Common myeloid progenitor, CD34-positive (primary cell): ENCODE data around the gene PDIA6.

Experiments
- CTCF ChIA-PET: fragments of 350-600 bp; sonication (Branson Sonifier 250); formaldehyde crosslinking; loops from one replicate; lab custom pipeline; 2021; ENCODE audit warnings: antibody characterized with exemption; lab: Charles Lee
- POLR2A ChIA-PET: fragments of 350-600 bp; sonication (Branson Sonifier 250); formaldehyde crosslinking; loops from one replicate; lab custom pipeline; 2021; ENCODE audit warnings: antibody characterized with exemption; lab: Charles Lee
- DNase-seq, 3 donors: peaks; one replicate each; pipeline versions ENCODE4 v3.0.0 to v3.0.0-alpha.2; 2013
- H3K27ac ChIP-seq, 2 experiments: 1 replicate in 1 of 2; 2 replicates in 1 of 2; pipeline ENCODE4 v1.7.0; 2013; ENCODE audit warnings: inconsistent platforms in 2 of 2, low read length in 2 of 2, mild to moderate bottlenecking in 2 of 2, low read depth in 1 of 2, moderate library complexity in 1 of 2; ENCODE audit not compliant: severe bottlenecking in 2 of 2, insufficient read depth in 1 of 2, poor library complexity in 1 of 2
- H3K27me3 ChIP-seq, 5 experiments: replicated peaks in 2 of 5; 1 replicate in 3 of 5; 2 replicates in 2 of 5; pipeline versions ENCODE4 v1.6.1 to v1.7.0; 2013; ENCODE audit warnings: low read length in 4 of 5, mild to moderate bottlenecking in 2 of 5, moderate library complexity in 2 of 5, inconsistent platforms in 1 of 5; ENCODE audit not compliant: insufficient read depth in 5 of 5, control insufficient read depth in 4 of 5
- H3K36me3 ChIP-seq, 4 experiments: 1 replicate in 2 of 4; 2 replicates in 2 of 4; pipeline versions ENCODE4 v1.6.1 to v1.7.0; 2013; ENCODE audit warnings: low read length in 3 of 4, control low read depth in 1 of 4, mild to moderate bottlenecking in 1 of 4; ENCODE audit not compliant: control insufficient read depth in 4 of 4, insufficient read depth in 4 of 4
- H3K4me1 ChIP-seq, 4 experiments: 1 replicate in 3 of 4; 2 replicates in 1 of 4; pipeline versions ENCODE4 v1.6.1 to v1.7.1; 2013; ENCODE audit warnings: low read length in 3 of 4, mild to moderate bottlenecking in 3 of 4, control low read depth in 1 of 4, inconsistent platforms in 1 of 4, moderate library complexity in 1 of 4; ENCODE audit not compliant: control insufficient read depth in 4 of 4, insufficient read depth in 4 of 4; ENCODE audit errors: control extremely low read depth in 1 of 4
- H3K4me3 ChIP-seq, 7 experiments: 1 replicate in 4 of 7; 2 replicates in 3 of 7; pipeline versions ENCODE4 v1.5.1 to v1.7.0; 2013; ENCODE audit warnings: mild to moderate bottlenecking in 7 of 7, low read length in 6 of 7, moderate library complexity in 6 of 7, inconsistent platforms in 2 of 7, low read depth in 2 of 7, control low read depth in 1 of 7; ENCODE audit not compliant: insufficient read depth in 4 of 7, control insufficient read depth in 1 of 7; ENCODE audit errors: extremely low read depth in 1 of 7
- H3K9me3 ChIP-seq, 5 experiments: 1 replicate in 4 of 5; 2 replicates in 1 of 5; pipeline versions ENCODE4 v1.6.1 to v1.7.1; 2013; ENCODE audit warnings: low read length in 4 of 5, mild to moderate bottlenecking in 2 of 5, inconsistent platforms in 1 of 5, low read depth in 1 of 5, moderate library complexity in 1 of 5; ENCODE audit not compliant: control insufficient read depth in 4 of 5, insufficient read depth in 2 of 5; ENCODE audit errors: control extremely low read depth in 1 of 5
- WGBS: methylation state at CpG from one replicate; pipeline ENCODE4 v1.1.5; 2013; ENCODE audit not compliant: insufficient coverage; 5-methylcytosine and 5-hydroxymethylcytosine counted together

PDIA6 gene

DNA sequence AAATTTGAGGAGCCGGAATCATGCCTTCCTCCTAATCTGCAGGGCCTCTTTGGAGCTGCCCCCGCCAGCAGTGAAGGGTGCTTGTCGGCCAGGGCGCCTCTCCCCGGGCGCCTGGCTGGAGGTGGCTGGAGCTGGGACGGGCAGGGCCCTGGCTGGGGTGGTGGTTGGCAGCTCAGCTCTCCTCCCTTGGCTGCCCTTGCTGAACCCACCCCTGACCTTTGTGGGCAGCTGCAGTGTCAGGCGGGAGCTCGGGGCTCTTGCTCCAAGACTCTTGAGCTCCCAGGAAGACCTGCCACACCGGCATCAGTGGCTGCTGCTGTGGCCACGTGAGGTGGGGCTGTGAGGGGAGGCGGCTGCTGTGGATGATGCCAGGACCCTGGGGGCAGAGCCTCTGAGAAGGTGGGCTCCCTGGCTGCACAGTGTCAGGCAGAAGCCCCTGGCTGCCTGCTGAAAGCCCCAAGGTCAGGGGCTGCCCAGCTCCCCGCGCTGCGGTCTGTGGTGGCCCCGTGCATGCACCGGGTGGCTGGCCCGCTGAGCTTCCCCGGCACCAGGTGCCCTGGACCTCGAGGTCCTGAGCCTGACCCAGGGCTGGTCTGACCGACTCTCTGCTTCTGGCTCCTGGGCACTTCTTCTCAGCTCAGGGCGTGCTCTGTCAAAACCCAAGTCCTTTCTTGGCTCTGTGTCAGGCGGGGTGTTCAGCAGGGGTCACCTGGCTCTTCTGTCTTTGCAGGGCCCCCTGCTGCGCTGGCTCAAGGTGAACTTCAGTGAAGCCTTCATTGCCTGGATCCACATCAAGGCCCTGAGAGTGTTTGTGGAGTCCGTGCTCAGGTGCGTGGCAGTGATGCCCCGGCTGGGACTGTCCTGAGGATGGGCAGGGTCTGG, 34.5 kb downstream of the PDIA6 start:
- no peak for DNase-seq
- H3K36me3 ChIP-seq = peaks cover 7 to 41% (median 22%) of the 10 kb centered on the region in 4 experiments
- ChIA-PET CTCF (interaction anchor here (1.6 kb wide), 1 partner anchor 39 kb away, joined by 4 read pairs; no protein-coding TSS in a partner anchor), POLR2A (no interaction called here)
- no peaks in the 10 kb centered on the region for H3K27me3 ChIP-seq
- H3K9me3 ChIP-seq = no peaks in the 10 kb centered on the region
- no peak overlapping the region for H3K27ac ChIP-seq
- 98% methylated on average over 20 of the region's 27 CpGs for WGBS
- no peaks in the 10 kb centered on the region for H3K4me1 ChIP-seq
- no peak overlapping the region for H3K4me3 ChIP-seq

- H3K27ac ChIP-seq = no peak overlapping the region
- POLR2A ChIA-PET = no interaction called here
- 97% methylated on average over 25 of the region's 26 CpGs for WGBS
- H3K9me3 ChIP-seq = no peaks in the 10 kb centered on the region
- no peaks in the 10 kb centered on the region for H3K4me1 ChIP-seq
- H3K4me3 ChIP-seq = no peak overlapping the region
- peaks cover 7 to 37% (median 17%) of the 10 kb centered on the region in 4 experiments for H3K36me3 ChIP-seq
- CTCF ChIA-PET = interaction anchor here (1.1 to 1.8 kb wide), 3 partner anchors 10 to 40 kb away, joined by 3 to 4 read pairs (median 4); no protein-coding TSS in a partner anchor
- DNase-seq = no peak
- no peaks in the 10 kb centered on the region for H3K27me3 ChIP-seq
Measured at GRCh38 chr2:10777111-10777841, 35.3 kb downstream of the PDIA6 start.

DNA sequence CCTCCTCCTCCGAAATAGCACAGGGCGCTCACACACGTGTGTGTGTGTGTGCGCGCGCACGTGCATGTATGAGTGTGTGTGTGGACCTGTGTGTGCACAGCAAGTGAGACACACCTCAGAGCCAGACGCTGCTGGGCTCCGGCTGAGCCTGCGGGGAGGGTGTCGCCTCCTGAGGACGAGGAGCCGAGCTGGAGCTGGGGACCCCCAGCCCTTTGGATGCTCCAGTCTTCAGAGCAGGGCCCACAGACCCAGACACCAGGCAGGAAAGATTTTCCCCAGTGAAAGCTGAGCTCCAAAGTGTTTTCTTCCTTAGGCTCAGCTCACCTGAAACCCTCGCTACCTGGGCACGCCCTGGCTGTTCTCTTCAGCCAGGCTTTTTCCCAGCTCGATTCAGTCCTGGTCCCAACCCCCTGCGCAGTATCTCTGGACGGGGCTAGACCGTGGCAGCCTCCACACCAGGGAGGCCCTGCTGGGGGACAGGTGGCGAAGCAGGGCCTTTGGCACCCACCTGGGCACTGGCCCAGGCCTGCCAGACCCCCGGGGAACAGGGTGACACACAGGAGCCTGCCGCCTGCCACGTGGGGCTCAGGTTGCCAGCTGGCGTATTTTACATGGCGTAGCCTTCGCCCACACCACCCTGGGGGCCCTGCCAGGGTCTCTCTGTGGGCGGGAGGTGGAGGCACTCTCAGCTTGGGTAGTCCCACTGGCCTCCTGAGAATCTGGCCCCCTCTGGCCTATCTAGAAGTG, 36.2 kb downstream of the PDIA6 start:
- CTCF ChIA-PET = interaction anchor here (1.1 to 1.8 kb wide), 2 partner anchors 10 to 13 kb away, joined by 3 to 4 read pairs; no protein-coding TSS in a partner anchor
- Histone ChIP-seq H3K27me3 (no peaks in the 10 kb centered on the region), H3K36me3 (peaks cover 4 to 28% (median 13%) of the 10 kb centered on the region in 4 experiments), H3K4me3 (no peak overlapping the region), H3K4me1 (no peaks in the 10 kb centered on the region), H3K27ac (no peak overlapping the region), H3K9me3 (no peaks in the 10 kb centered on the region)
- no peak for DNase-seq
- WGBS = 91% methylated on average over 24 of the region's 27 CpGs
- POLR2A ChIA-PET = no interaction called here

- POLR2A ChIA-PET = no interaction called here
- Histone ChIP-seq H3K4me1 (no peaks in the 10 kb centered on the region), H3K9me3 (no peaks in the 10 kb centered on the region), H3K27ac (no peak overlapping the region), H3K36me3 (peaks cover 4 to 23% (median 9%) of the 10 kb centered on the region in 4 experiments), H3K27me3 (no peaks in the 10 kb centered on the region), H3K4me3 (no peak overlapping the region)
- no peak for DNase-seq
- 88% methylated on average over 9 of the region's 13 CpGs for WGBS
- CTCF ChIA-PET = interaction anchor here (1.8 kb wide), 1 partner anchor 11 kb away, joined by 4 read pairs; no protein-coding TSS in a partner anchor
Measured at GRCh38 chr2:10775831-10776230, 36.8 kb downstream of the PDIA6 start.

GRCh38 chr2:10775021-10775780, 37.4 kb downstream of the PDIA6 start:
- WGBS = 90% methylated on average over 20 of the region's 23 CpGs
- DNase-seq = no peak
- POLR2A ChIA-PET = no interaction called here
- CTCF ChIA-PET = interaction anchor here (1.8 kb wide), 1 partner anchor 12 kb away, joined by 4 read pairs; no protein-coding TSS in a partner anchor
- Histone ChIP-seq H3K27ac (no peak overlapping the region), H3K4me3 (no peak overlapping the region), H3K36me3 (peaks cover under 1 to 18% (median 7%) of the 10 kb centered on the region in 4 experiments), H3K4me1 (no peaks in the 10 kb centered on the region), H3K27me3 (no peaks in the 10 kb centered on the region), H3K9me3 (no peaks in the 10 kb centered on the region)

DNA sequence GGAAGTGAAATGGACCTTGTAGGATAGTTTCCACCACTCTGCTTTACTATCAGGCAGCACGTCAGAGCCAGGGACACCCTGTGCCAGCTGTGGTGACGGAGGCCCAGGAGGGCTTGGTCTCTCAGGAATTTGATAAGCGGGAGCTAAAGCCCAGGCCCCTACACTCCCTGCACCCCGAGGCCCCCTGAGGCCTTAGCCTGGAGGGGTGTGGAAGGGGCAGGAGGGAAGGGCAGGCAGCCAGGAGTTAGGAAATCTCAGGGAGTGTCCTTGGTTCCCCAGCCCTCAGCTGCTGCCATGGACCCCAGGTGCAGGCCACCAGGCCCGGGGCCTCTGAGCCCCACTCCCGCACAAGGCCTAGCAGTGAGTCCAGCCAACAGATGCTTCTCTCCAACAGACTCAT, 38.2 kb downstream of the PDIA6 start:
- Histone ChIP-seq H3K4me1 (no peaks in the 10 kb centered on the region), H3K9me3 (no peaks in the 10 kb centered on the region), H3K27me3 (no peaks in the 10 kb centered on the region), H3K4me3 (no peak overlapping the region), H3K27ac (no peak overlapping the region), H3K36me3 (peaks cover 0 to 11% (median 4%) of the 10 kb centered on the region in 4 experiments)
- POLR2A ChIA-PET = no interaction called here
- CTCF ChIA-PET = no interaction called here
- no peak for DNase-seq
- 92% methylated on average over 6 of the region's 6 CpGs for WGBS
